ENCODE data around the gene BCKDHA.
"Not testable (repeated sequence)": the region's sequence is repeated elsewhere in the genome, so short reads cannot be mapped to it uniquely, and the experiment has no call there.

Gene BCKDHA

GRCh38 chr19:41405776-41406175 is 8.2 kb downstream of the BCKDHA start:
- DNase-seq (ENCODE audit: low read depth), result no peak

DNA sequence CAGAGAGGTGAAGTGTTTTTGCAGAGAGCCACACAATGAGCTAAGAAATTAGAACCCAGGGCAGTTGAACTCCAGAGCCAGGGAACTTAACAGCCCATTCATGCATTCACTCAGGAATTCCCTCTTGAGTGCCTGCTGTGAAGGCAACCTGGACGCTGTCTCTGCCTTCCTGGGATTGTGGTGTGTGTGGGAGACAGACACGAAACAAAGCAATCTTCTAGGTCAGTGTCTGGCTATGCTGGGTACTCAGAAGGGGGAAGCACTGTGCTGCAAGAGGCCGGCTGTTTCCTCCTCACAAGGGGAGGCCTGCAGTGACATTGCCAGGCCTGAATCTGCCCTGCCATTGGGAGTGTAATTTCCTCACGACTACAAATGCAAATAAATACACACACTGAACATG is 9.7 kb downstream of the BCKDHA start:
- DNase-seq (ENCODE audit: low read depth), result no peak

GRCh38 chr19:41408256-41408655 is 10.6 kb downstream of the BCKDHA start:
- DNase-seq (ENCODE audit: low read depth), result no peak

DNA sequence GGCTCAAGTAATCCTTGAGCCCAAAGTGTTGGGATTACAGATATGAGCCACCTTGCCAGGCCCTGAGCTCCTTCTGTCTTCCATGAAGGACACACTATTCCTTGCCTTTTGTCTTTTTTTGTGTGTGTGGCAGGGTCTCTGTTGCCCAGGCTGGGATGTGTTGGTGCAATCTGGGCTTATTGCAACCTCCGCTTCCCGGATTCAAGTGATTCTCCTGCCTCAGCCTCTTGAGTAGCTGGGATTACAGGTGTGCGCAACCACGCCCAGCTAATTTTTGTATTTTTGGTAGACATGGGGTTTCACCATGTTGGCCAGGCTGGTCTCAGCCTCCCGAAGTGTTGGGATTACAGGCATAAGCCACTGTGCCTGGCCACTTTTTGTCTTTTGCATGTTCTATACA is 11.2 kb downstream of the BCKDHA start:
- not testable (repeated sequence) for DNase-seq (ENCODE audit: low read depth)

- DNase-seq (ENCODE audit: low read depth), result no peak
Measured at GRCh38 chr19:41409288-41409687, 11.7 kb downstream of the BCKDHA start.

- no peak for DNase-seq (ENCODE audit: low read depth)
Measured at GRCh38 chr19:41410336-41411054, 12.9 kb downstream of the BCKDHA start.

DNA sequence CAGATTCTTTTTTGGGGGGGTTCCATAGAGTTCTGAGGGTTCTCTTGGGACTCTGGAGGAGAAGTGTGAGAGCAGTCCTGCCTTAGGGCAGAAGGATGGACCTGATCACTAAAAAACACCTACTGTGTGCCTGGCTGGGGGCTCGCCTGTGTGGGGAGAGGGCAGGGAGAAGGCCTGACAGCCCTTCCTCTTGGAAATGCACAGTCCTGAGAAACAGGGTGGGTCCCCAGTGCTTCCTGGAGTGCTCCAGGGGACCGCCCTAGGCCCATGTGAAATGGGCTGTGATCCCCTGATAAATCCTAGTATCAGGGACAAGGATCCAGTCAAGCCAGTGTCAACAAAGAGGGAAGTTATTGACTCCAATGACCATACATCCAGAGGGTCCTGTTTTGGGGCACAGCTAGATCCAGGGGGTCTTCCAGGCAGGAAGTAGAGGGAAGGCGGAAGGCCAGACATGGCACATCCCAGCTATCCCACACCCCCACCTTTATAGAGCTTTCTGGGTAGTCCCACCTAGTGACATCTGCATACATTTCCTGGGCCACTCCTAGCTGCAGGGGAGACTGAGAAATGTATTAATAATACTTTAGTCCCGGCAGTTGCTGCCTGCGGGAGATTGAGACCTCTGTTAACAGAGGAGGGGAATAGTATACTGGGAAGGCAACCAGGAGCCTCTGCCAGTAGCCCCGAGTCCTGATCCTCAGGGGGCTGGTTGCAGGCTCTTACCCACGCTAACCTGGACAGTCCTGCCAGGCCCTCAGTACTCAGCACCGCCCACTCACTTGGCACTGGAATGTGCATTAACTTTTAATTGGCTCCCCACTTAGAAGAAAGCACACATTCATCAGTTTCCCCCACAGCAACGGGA is 13.7 kb downstream of the BCKDHA start:
- DNase-seq (ENCODE audit: low read depth), result no peak

DNA sequence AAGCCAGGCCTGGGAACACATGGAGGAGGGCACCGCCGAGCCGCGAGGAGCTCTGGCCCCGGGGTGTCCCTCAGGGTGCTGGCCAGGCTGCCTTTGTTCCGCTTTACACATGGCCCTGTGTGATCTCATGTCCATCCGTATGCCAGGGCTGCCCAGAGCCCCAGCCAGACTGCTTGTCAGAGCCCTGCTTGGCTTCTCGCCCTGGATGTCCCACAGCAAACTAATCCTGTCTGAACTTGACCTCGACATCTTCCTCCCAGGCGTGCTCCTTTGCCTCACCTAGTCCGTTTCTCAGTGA is 14.3 kb downstream of the BCKDHA start:
- DNase-seq (ENCODE audit: low read depth), result no peak

- DNase-seq (ENCODE audit: low read depth), result no peak
Measured at GRCh38 chr19:41412953-41413352, 15.3 kb downstream of the BCKDHA start.

DNA sequence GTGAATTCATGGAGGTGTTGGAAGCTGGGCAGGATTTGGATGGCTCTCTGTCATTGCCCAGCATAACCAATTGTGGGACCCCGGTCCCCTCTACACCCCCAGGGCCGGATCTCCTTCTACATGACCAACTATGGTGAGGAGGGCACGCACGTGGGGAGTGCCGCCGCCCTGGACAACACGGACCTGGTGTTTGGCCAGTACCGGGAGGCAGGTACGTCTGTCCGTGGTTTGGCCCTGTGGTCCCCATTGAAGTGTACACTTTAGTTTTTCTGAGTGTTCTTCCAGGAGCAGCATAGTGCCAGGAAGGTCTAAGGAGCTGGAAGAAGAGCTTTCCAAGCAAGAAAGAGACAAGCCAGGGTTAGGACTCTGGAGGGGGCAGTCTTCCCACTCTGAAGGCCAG is 16.3 kb downstream of the BCKDHA start:
- no peak for DNase-seq (ENCODE audit: low read depth)

GRCh38 chr19:41414461-41414860 is 16.8 kb downstream of the BCKDHA start:
- no peak for DNase-seq (ENCODE audit: low read depth)

GRCh38 chr19:41415154-41415571 is 17.5 kb downstream of the BCKDHA start:
- no peak for DNase-seq (ENCODE audit: low read depth)

GRCh38 chr19:41416194-41416674 is 18.6 kb downstream of the BCKDHA start:
- no peak for DNase-seq (ENCODE audit: low read depth)

- DNase-seq (ENCODE audit: low read depth), result no peak
Measured at GRCh38 chr19:41420101-41420880, 22.7 kb downstream of the BCKDHA start.

DNA sequence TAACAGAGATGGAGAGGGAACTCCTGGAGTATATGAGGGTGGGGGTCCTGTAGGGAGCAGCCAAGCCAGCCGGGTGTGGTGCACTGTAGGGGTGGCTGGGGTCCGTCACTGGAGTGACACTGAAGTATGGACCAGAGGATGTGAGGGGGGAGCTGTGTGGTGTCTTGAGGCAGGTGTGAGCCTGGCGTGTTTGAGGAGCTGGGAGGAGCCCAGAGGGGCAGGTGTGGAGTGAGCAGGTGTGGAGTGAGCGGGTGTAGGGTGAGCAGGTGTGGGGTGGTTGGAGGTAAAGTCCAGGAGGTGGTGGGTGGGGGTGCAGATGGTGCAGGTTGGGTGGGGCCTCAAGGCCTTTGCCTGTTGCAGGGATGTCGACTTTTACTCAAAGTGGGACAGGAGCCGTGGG is 23.7 kb downstream of the BCKDHA start:
- no peak for DNase-seq (ENCODE audit: low read depth)

DNA sequence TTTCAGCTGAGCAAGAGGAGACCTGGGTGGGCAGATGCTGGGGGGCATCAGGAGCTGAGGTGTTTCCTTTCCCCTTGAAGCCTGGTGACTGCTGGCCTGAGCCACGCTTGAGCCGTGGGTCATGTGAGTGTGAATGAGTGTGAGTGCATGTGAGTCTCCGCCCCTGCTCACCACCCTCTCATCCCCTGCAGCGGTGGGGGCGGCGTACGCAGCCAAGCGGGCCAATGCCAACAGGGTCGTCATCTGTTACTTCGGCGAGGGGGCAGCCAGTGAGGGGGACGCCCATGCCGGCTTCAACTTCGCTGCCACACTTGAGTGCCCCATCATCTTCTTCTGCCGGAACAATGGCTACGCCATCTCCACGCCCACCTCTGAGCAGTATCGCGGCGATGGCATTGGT is 24.4 kb downstream of the BCKDHA start:
- DNase-seq (ENCODE audit: low read depth), result no peak

DNA sequence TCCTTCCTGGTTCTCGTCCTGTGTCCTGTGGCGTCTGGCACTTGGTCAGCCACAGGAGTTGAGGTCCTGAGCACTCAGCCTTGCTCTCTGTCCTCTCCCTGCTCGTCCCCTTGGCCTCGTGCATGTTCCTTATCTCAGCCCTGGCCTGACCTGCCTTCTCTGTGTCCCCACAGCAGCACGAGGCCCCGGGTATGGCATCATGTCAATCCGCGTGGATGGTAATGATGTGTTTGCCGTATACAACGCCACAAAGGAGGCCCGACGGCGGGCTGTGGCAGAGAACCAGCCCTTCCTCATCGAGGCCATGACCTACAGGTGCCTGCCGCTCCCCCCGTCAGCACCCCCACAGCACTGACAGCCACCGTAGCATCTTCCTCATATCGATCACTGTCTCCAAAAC is 24.8 kb downstream of the BCKDHA start:
- no peak for DNase-seq (ENCODE audit: low read depth)

GRCh38 chr19:41422955-41423354 is 25.3 kb downstream of the BCKDHA start:
- DNase-seq (ENCODE audit: low read depth), result no peak

GRCh38 chr19:41424335-41425173 is 26.9 kb downstream of the BCKDHA start:
- DNase-seq (ENCODE audit: low read depth), result no peak

DNA sequence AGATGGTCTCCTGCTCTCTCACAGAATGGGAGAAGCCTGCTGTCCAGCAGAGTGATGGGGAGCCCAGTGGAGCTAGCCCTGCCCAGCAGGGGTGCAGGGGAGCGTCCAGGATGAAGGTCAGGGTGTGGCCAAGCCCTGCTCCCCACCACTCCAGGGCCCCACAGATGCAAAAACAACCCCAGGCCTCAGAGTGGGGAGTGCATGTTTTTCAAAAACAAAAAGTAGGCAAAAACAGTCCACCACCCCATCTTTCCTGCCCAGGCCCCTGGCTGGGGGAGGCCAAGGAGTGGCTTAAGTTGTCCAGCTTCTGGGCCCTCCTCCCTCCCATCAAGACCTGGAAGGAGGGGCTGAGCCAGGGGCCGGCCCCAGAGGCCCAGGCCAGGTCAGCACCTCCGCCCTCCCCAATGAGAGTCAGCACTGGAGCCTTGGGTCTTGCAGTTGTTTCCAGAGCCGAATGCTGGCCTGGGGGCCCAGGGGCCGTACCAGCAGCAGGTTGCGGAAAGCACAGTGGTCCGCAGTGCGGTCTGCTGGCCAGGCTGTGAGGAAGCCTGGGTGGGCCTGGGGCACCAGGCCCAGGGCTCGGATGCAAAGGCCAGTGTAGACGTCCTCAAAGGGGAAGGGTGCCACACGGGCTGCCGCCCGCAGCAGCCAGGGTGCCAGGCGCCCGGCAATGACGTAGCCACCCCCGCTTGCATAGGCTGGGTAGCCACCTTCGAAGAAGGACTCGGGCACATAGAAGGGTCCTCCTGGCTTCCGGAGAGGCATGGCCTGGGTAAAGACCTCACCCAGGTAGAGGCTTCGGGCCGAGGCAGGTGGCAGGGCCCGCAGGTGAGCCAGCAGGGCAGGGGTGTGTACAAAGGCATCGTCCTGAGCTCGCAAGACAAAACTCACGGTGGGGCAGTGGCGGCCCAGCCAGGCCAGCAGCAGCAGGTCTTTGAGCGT is 27.8 kb downstream of the BCKDHA start:
- no peak for DNase-seq (ENCODE audit: low read depth)

Data from stimulated activated CD8-positive, alpha-beta memory T cell treated with anti-CD3 and anti-CD28 coated beads, Interleukin-12 subunit alpha, Interleukin-12 subunit beta, amount 100 ng/mL, for 1 hour (primary cell).